ENCODE results near the gene NOL9. TPM values are rescaled to one million over a fixed set of nuclear protein-coding genes. Genes with fewer than 3 reads are reported as not detected.
A peak's percentile ranks its signal among the peaks of the same experiment; 100 is the strongest.

NOL9 gene
- total RNA-seq, 1 donor from 2014 or later = 26.8 TPM

DNA sequence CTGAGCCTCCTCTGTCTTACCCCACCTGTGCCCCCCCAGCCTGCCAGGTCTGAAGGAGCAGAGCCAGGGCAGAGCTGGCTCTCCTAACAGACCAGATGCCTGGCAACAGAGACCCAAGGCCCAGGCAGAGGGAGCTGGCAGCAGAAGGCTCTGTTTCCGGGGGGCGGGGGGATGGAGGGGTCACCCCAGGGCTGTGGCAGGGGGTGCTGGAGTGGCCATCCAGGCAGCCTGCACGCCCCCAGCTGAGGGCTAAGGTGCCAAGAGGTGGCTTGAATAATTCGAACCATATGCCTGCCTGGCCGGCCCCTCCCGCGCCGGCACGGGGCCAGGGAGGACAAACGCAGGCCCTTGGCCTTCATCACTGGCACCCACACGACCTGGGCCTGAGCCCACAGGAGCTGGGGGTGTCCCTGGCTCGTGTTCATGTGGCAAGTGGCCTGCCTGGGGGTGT is 46.8 kb downstream of the NOL9 start:
- DNase-seq (ENCODE audit: low read depth) (no peak), FAIRE-seq (no peak)
- no peaks in the 10 kb centered on the region for H3K4me1 ChIP-seq (ENCODE audit: insufficient read depth, low read length)
- Mint-ChIP-seq H3K27ac (ENCODE audit: unreplicated experiment) (no peak overlapping the region), H3K9me3 (ENCODE audit: unreplicated experiment) (no peaks in the 10 kb centered on the region), H3K4me1 (ENCODE audit: low read depth, unreplicated experiment) (no peaks in the 10 kb centered on the region), H3K27me3 (ENCODE audit: low read depth, unreplicated experiment) (peaks cover 11% of the 10 kb centered on the region), H3K4me3 (ENCODE audit: unreplicated experiment) (no peak overlapping the region), H3K36me3 (ENCODE audit: low read depth, unreplicated experiment) (no peaks in the 10 kb centered on the region)
- no peaks in the 10 kb centered on the region for H3K36me3 ChIP-seq (ENCODE audit: insufficient read depth, low read length)
- no peak overlapping the region for H3K9ac ChIP-seq (ENCODE audit: low read length)
- no peak overlapping the region for H3K4me2 ChIP-seq (ENCODE audit: low read length)
- H2AFZ ChIP-seq (ENCODE audit: low read depth, low read length) = no peak overlapping the region
- H3K27ac ChIP-seq (ENCODE audit: low read depth, low read length) = no peak overlapping the region
- H3K27me3 ChIP-seq (ENCODE audit: insufficient read depth, low read length) = no peaks in the 10 kb centered on the region
- TF ChIP-seq EZH2 (IDR thresholded peaks at IDR 0.05; ENCODE audit: insufficient read depth, low read length) = no peak
- TF ChIP-seq, protein P1, sequence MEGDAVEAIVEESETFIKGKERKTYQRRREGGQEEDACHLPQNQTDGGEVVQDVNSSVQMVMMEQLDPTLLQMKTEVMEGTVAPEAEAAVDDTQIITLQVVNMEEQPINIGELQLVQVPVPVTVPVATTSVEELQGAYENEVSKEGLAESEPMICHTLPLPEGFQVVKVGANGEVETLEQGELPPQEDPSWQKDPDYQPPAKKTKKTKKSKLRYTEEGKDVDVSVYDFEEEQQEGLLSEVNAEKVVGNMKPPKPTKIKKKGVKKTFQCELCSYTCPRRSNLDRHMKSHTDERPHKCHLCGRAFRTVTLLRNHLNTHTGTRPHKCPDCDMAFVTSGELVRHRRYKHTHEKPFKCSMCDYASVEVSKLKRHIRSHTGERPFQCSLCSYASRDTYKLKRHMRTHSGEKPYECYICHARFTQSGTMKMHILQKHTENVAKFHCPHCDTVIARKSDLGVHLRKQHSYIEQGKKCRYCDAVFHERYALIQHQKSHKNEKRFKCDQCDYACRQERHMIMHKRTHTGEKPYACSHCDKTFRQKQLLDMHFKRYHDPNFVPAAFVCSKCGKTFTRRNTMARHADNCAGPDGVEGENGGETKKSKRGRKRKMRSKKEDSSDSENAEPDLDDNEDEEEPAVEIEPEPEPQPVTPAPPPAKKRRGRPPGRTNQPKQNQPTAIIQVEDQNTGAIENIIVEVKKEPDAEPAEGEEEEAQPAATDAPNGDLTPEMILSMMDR (IDR thresholded peaks at IDR 0.05; ENCODE audit: insufficient read depth, low read depth, low read length) = no peak
- H3K79me2 ChIP-seq (ENCODE audit: insufficient read depth, low read length) = no peaks in the 10 kb centered on the region
- H4K20me1 ChIP-seq (ENCODE audit: insufficient read depth, low read length) = no peaks in the 10 kb centered on the region
- H3K9me3 ChIP-seq (ENCODE audit: insufficient read depth, low read depth, low read length) = no peaks in the 10 kb centered on the region
- H3K4me3 ChIP-seq (ENCODE audit: insufficient read depth, low read depth, low read length) = no peak overlapping the region

DNA sequence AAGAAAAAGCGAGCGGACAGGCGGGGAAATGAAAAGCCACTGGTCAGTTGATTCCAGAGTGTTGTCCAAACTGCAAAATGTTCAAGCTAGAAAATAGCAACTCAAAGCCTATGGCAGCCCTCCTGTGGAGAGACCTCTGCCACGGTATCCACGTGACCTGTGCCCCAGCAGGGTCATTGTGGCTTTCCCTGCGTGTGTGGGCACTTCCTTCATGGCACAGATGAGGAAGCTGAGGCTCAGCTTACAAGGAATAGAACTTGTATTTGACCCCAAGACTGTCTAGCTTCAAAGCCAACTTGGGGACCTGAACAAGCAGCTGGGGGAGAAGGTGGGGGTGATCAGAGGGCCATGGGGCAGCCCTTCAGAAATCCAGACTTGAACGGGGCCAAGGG is 47.3 kb downstream of the NOL9 start:
- no peak overlapping the region for H3K4me3 ChIP-seq (ENCODE audit: insufficient read depth, low read depth, low read length)
- Mint-ChIP-seq H3K4me1 (ENCODE audit: low read depth, unreplicated experiment) (no peaks in the 10 kb centered on the region), H3K36me3 (ENCODE audit: low read depth, unreplicated experiment) (no peaks in the 10 kb centered on the region), H3K9me3 (ENCODE audit: unreplicated experiment) (no peaks in the 10 kb centered on the region), H3K4me3 (ENCODE audit: unreplicated experiment) (no peak overlapping the region), H3K27ac (ENCODE audit: unreplicated experiment) (peak overlapping the region; percentile 18), H3K27me3 (ENCODE audit: low read depth, unreplicated experiment) (peaks cover 14% of the 10 kb centered on the region)
- H3K9ac ChIP-seq (ENCODE audit: low read length) = no peak overlapping the region
- TF ChIP-seq, protein P1 (IDR thresholded peaks at IDR 0.05; ENCODE audit: insufficient read depth, low read depth, low read length) = no peak
- TF ChIP-seq EZH2 (IDR thresholded peaks at IDR 0.05; ENCODE audit: insufficient read depth, low read length) = no peak
- H2AFZ ChIP-seq (ENCODE audit: low read depth, low read length) = no peak overlapping the region
- H3K27ac ChIP-seq (ENCODE audit: low read depth, low read length) = no peak overlapping the region
- FAIRE-seq (no peak), DNase-seq (ENCODE audit: low read depth) (no peak)
- no peaks in the 10 kb centered on the region for H3K4me1 ChIP-seq (ENCODE audit: insufficient read depth, low read length)
- peaks cover 2% of the 10 kb centered on the region for H3K27me3 ChIP-seq (ENCODE audit: insufficient read depth, low read length)
- H3K36me3 ChIP-seq (ENCODE audit: insufficient read depth, low read length) = no peaks in the 10 kb centered on the region
- no peaks in the 10 kb centered on the region for H3K9me3 ChIP-seq (ENCODE audit: insufficient read depth, low read depth, low read length)
- no peaks in the 10 kb centered on the region for H3K79me2 ChIP-seq (ENCODE audit: insufficient read depth, low read length)
- H3K4me2 ChIP-seq (ENCODE audit: low read length) = no peak overlapping the region
- H4K20me1 ChIP-seq (ENCODE audit: insufficient read depth, low read length) = no peaks in the 10 kb centered on the region

DNA sequence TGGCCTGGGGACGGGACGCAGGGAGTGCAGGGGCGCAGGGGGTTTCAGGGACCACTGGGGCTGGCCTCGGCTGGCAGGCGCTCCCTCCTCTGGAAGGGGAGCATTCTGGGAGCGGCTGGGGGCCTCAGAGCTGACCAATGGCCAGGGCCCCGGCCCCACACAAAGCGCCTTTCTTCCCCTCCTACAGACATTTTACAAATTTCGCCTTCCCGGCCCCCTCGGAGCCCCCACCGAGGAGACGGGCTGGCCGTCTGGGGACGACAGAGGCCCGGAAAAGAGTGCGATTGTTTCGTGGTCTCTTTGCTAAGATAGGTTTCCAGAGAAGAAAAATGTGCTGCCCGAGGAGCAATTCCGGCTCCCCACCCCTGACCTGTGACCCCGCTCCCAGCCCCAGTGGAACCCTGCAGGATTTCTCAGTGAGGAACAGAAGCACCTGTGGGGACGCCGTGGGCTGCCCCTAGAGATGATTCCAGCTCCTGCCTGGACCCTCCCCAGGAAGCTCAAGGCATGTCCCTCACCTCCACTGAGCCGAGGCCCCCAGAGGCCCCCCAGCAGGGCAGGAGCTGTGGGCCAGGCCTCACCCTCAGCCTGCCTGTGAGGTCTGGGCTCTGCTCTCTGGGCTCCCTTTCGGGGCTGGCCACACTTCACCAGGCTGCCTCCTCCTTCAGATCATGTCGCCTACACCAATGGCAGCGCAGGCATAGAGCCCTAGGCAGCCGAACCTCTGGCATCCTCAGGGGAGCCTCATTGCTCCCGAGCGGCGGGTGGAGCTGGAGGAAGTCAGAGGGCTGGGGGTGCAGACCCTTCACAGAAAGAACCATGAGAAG is 47.9 kb downstream of the NOL9 start:
- TF ChIP-seq EZH2 (IDR thresholded peaks at IDR 0.05; ENCODE audit: insufficient read depth, low read length) = no peak
- TF ChIP-seq, protein P1 (IDR thresholded peaks at IDR 0.05; ENCODE audit: insufficient read depth, low read depth, low read length) = no peak
- Mint-ChIP-seq H3K4me3 (ENCODE audit: unreplicated experiment) (no peak overlapping the region), H3K27me3 (ENCODE audit: low read depth, unreplicated experiment) (peaks cover 17% of the 10 kb centered on the region), H3K4me1 (ENCODE audit: low read depth, unreplicated experiment) (no peaks in the 10 kb centered on the region), H3K9me3 (ENCODE audit: unreplicated experiment) (no peaks in the 10 kb centered on the region), H3K36me3 (ENCODE audit: low read depth, unreplicated experiment) (no peaks in the 10 kb centered on the region), H3K27ac (ENCODE audit: unreplicated experiment) (no peak overlapping the region)
- H3K79me2 ChIP-seq (ENCODE audit: insufficient read depth, low read length) = no peaks in the 10 kb centered on the region
- DNase-seq (ENCODE audit: low read depth) = no peak
- no peak for FAIRE-seq
- H3K9me3 ChIP-seq (ENCODE audit: insufficient read depth, low read depth, low read length) = no peaks in the 10 kb centered on the region
- no peaks in the 10 kb centered on the region for H3K36me3 ChIP-seq (ENCODE audit: insufficient read depth, low read length)
- H3K4me3 ChIP-seq (ENCODE audit: insufficient read depth, low read depth, low read length) = no peak overlapping the region
- H3K27me3 ChIP-seq (ENCODE audit: insufficient read depth, low read length) = peaks cover 2% of the 10 kb centered on the region
- no peaks in the 10 kb centered on the region for H3K4me1 ChIP-seq (ENCODE audit: insufficient read depth, low read length)
- no peak overlapping the region for H2AFZ ChIP-seq (ENCODE audit: low read depth, low read length)
- no peak overlapping the region for H3K27ac ChIP-seq (ENCODE audit: low read depth, low read length)
- H3K4me2 ChIP-seq (ENCODE audit: low read length) = no peak overlapping the region
- H4K20me1 ChIP-seq (ENCODE audit: insufficient read depth, low read length) = no peaks in the 10 kb centered on the region
- no peak overlapping the region for H3K9ac ChIP-seq (ENCODE audit: low read length)

Data from astrocyte (in vitro differentiated cells and primary cell).